ENCODE measurements around the gene HIPK3. TPM values are rescaled to one million over a fixed set of nuclear protein-coding genes. Genes with fewer than 3 reads are reported as not detected.

HIPK3 gene
- total RNA-seq, 1 donor from 2014 or later: 83.0 TPM

DNA sequence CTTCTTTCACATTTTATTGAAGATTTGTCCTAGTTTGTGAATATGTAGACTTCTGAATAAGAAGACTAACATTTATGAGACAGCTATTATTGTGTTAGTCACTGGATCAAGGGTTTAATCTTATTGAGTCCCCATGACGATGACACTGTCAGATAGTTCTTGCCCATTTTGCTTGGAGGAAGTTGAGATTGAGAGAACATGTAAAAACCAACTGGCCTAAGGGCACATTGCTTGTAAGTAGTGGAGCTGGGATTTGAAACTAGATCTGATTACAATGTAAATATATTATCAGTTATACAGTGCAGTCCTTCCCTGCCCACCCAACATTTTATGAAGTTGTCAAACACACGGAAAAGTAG lies 134.7 kb downstream of the HIPK3 start:
- no peak for TF ChIP-seq CTCF (IDR thresholded peaks at IDR 0.05)
- Mint-ChIP-seq H3K27ac (ENCODE audit: unreplicated experiment) (no peak overlapping the region), H3K4me3 (ENCODE audit: unreplicated experiment) (no peak overlapping the region), H3K36me3 (ENCODE audit: low read depth) (no peaks in the 10 kb centered on the region), H3K4me1 (ENCODE audit: low read depth) (no peaks in the 10 kb centered on the region), H3K9me3 (ENCODE audit: low read depth) (no peaks in the 10 kb centered on the region), H3K27me3 (ENCODE audit: low read depth) (no peaks in the 10 kb centered on the region)
- no peak for DNase-seq (ENCODE audit: low spot score)

DNA sequence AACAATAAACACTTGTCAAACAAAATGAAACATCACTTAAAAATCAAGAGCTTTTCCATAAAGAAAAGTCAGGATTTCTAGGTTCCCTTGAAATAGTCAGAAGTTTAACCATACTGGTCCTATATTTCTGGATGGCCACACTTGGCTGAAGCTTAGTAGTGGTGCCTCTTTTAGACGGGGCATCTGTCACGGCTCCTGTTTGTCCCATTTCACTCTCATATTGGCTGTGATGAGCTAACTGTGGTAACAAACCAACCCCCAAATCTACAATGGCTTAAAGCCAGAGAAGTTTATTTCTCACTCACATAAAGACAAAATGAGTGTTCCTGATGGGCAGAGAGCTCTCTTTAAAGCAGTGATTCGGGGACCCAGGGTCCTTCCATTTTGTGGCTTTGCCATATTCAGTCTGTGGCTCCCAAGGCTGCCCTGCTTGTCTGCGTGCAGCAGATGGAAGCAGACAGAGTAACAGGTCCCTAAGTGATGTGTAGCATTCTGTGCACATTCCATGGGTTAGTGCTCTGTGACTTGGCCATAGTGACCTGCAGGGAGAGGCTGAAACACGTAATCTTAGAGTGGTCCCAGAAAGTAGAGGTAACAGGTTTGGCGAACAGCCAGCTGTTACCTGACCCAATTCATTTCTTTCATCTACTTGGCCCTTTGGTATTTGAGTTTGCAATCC lies 137.4 kb downstream of the HIPK3 start:
- TF ChIP-seq CTCF (IDR thresholded peaks at IDR 0.05): no peak
- Mint-ChIP-seq H3K4me1 (ENCODE audit: low read depth) (no peaks in the 10 kb centered on the region), H3K4me3 (ENCODE audit: unreplicated experiment) (no peak overlapping the region), H3K36me3 (ENCODE audit: low read depth) (no peaks in the 10 kb centered on the region), H3K9me3 (ENCODE audit: low read depth) (no peaks in the 10 kb centered on the region), H3K27ac (ENCODE audit: unreplicated experiment) (no peak overlapping the region), H3K27me3 (ENCODE audit: low read depth) (no peaks in the 10 kb centered on the region)
- no peak for DNase-seq (ENCODE audit: low spot score)

DNA sequence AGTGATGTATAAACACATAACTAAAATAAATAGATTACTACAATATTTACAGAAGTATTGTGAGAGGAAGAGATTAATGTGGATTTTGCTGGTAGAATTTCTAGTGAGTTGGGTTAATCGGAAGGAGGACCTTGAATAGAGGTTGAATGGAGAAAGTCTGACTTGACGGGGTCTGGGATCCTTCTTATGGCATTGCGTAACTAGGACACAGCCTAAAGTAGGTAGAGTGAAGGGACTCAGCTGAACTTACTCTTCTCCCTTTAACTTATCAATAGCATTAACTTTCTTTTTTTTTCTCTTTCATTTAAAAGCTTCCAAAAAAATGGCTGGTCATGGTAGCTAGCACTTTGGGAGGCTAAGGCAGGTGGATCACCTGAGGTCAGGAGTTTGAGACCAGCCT lies 139.2 kb downstream of the HIPK3 start:
- no peak for TF ChIP-seq CTCF (IDR thresholded peaks at IDR 0.05)
- Mint-ChIP-seq H3K4me1 (ENCODE audit: low read depth) (no peaks in the 10 kb centered on the region), H3K9me3 (ENCODE audit: low read depth) (no peaks in the 10 kb centered on the region), H3K4me3 (ENCODE audit: unreplicated experiment) (no peak overlapping the region), H3K27me3 (ENCODE audit: low read depth) (no peaks in the 10 kb centered on the region), H3K36me3 (ENCODE audit: low read depth) (no peaks in the 10 kb centered on the region), H3K27ac (ENCODE audit: unreplicated experiment) (no peak overlapping the region)
- no peak for DNase-seq (ENCODE audit: low spot score)

DNA sequence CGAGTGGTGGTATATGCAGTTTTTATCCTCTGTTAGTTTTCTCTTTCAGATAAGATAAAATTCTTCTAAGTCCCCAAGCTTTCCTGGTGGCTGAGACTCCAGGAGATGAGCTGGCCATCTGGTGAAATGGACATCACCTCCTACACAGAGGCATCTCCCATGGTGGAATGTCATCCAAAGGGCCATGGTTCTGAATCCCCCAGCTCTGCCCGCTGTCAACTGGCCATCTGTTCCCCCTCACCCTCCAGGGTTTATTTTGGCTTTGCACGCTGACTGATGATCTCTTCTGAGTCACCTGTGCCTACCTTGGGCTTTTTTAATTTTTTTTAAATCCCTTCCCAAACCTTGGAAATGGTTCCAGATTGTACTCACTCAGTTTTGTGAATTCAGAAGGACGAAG lies 142.2 kb downstream of the HIPK3 start:
- no peaks in the 10 kb centered on the region for H3K9me3 Mint-ChIP-seq (ENCODE audit: low read depth)
- H3K4me3 Mint-ChIP-seq (ENCODE audit: unreplicated experiment): no peak overlapping the region
- H3K36me3 Mint-ChIP-seq (ENCODE audit: low read depth): no peaks in the 10 kb centered on the region
- no peaks in the 10 kb centered on the region for H3K27me3 Mint-ChIP-seq (ENCODE audit: low read depth)
- no peak for TF ChIP-seq CTCF (IDR thresholded peaks at IDR 0.05)
- no peak overlapping the region for H3K27ac Mint-ChIP-seq (ENCODE audit: unreplicated experiment)
- DNase-seq (ENCODE audit: low spot score): no peak
- H3K4me1 Mint-ChIP-seq (ENCODE audit: low read depth): no peaks in the 10 kb centered on the region

DNA sequence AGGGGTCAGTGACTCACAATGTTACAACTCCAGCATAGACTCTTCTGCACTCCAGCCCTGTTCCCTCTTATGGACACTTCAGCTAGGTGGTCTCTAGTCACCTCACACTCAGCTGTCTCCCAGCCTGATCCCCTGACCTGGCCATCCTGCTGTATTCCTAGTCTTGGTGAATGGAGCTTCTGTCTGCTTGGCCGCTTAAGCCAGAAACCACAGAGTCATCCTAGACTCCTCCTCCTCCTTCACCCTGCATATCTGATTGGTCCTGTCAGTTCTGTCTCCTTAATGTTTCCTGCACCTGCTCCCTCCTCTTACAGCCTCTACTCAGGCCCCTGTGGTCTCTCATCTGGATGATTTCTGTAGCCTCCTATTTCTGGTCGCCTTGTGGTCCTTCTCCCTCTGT lies 144.9 kb downstream of the HIPK3 start:
- no peak for DNase-seq (ENCODE audit: low spot score)
- Mint-ChIP-seq H3K27me3 (ENCODE audit: low read depth) (no peaks in the 10 kb centered on the region), H3K27ac (ENCODE audit: unreplicated experiment) (no peak overlapping the region), H3K36me3 (ENCODE audit: low read depth) (no peaks in the 10 kb centered on the region), H3K9me3 (ENCODE audit: low read depth) (no peaks in the 10 kb centered on the region), H3K4me3 (ENCODE audit: unreplicated experiment) (no peak overlapping the region), H3K4me1 (ENCODE audit: low read depth) (no peaks in the 10 kb centered on the region)
- no peak for TF ChIP-seq CTCF (IDR thresholded peaks at IDR 0.05)
